Chondrocyte (in vitro differentiated cells): ENCODE results near the gene ABCB9. TPM values are rescaled to one million over a fixed set of nuclear protein-coding genes. Genes with fewer than 3 reads are reported as not detected.

Experiments used
- DNase-seq: peaks from one replicate; pipeline ENCODE4 v3.0.0; 2021; ENCODE audit warnings: mixed read lengths, low spot score
- H3K27ac Mint-ChIP-seq: one replicate; pipeline ENCODE4 v1.8.0; 2021; ENCODE audit warnings: mild to moderate bottlenecking, moderate library complexity, mixed read lengths; ENCODE audit not compliant: unreplicated experiment
- H3K27me3 Mint-ChIP-seq: 2 replicates; pipeline ENCODE4 v1.8.0; 2021; ENCODE audit warnings: low read depth, mixed read lengths
- H3K36me3 Mint-ChIP-seq: 2 replicates; pipeline ENCODE4 v1.8.0; 2021; ENCODE audit warnings: low read depth, mixed read lengths
- H3K4me1 Mint-ChIP-seq: 2 replicates; pipeline ENCODE4 v1.8.0; 2021; ENCODE audit warnings: low read depth, mild to moderate bottlenecking, mixed read lengths
- H3K4me3 Mint-ChIP-seq: one replicate; pipeline ENCODE4 v1.8.0; 2021; ENCODE audit warnings: mild to moderate bottlenecking, moderate library complexity, mixed read lengths; ENCODE audit not compliant: unreplicated experiment
- H3K9me3 Mint-ChIP-seq: 2 replicates; pipeline ENCODE4 v1.8.0; 2021; ENCODE audit warnings: low read depth, mixed read lengths
- CTCF ChIP-seq: fragments of 200-600 bp; sonication (generic); IDR thresholded peaks from 2 replicates; pipeline ENCODE4 v1.5.0; 2021; ENCODE audit warnings: antibody characterized with exemption, mild to moderate bottlenecking, moderate library complexity
- total RNA-seq: library from RNA; stranded (reverse); gene quantifications from 3 replicates; pipeline ENCODE4 v1.2.1, GENCODE V29; 2021

The ABCB9 gene
- total RNA-seq, 1 donor from 2014 or later = 14.2 TPM

GRCh38 chr12:123010110-123010509 lies 43.8 kb upstream of the ABCB9 start:
- TF ChIP-seq CTCF = no peak
- DNase-seq = no peak

GRCh38 chr12:123006977-123007376 lies 40.7 kb upstream of the ABCB9 start:
- Mint-ChIP-seq H3K36me3 (peaks cover 2% of the 10 kb centered on the region), H3K4me3 (no peak overlapping the region), H3K27me3 (no peaks in the 10 kb centered on the region), H3K4me1 (no peaks in the 10 kb centered on the region), H3K9me3 (no peaks in the 10 kb centered on the region), H3K27ac (no peak overlapping the region)
- no peak for TF ChIP-seq CTCF
- DNase-seq = no peak

More at GRCh38 chr12:123010110-123010509, 43.8 kb upstream of the ABCB9 start:
- H3K27ac Mint-ChIP-seq = no peak overlapping the region
- H3K4me1 Mint-ChIP-seq = no peaks in the 10 kb centered on the region
- no peak overlapping the region for H3K4me3 Mint-ChIP-seq
- H3K9me3 Mint-ChIP-seq = no peaks in the 10 kb centered on the region
- H3K36me3 Mint-ChIP-seq = peaks cover 2% of the 10 kb centered on the region
- no peaks in the 10 kb centered on the region for H3K27me3 Mint-ChIP-seq

- no peak overlapping the region for H3K4me3 Mint-ChIP-seq
- no peaks in the 10 kb centered on the region for H3K4me1 Mint-ChIP-seq
- H3K27ac Mint-ChIP-seq = no peak overlapping the region
- H3K27me3 Mint-ChIP-seq = no peaks in the 10 kb centered on the region
- H3K9me3 Mint-ChIP-seq = no peaks in the 10 kb centered on the region
- peaks cover 5% of the 10 kb centered on the region for H3K36me3 Mint-ChIP-seq
- no peak for TF ChIP-seq CTCF
- peak; percentile 85 for DNase-seq
Observed at GRCh38 chr12:123005081-123005626, 38.9 kb upstream of the ABCB9 start.

GRCh38 chr12:123004287-123004686 lies 38.0 kb upstream of the ABCB9 start:
- H3K4me1 Mint-ChIP-seq = no peaks in the 10 kb centered on the region
- H3K27ac Mint-ChIP-seq = no peak overlapping the region
- no peak for TF ChIP-seq CTCF
- H3K36me3 Mint-ChIP-seq = peaks cover 5% of the 10 kb centered on the region
- H3K4me3 Mint-ChIP-seq = no peak overlapping the region
- H3K27me3 Mint-ChIP-seq = no peaks in the 10 kb centered on the region
- H3K9me3 Mint-ChIP-seq = no peaks in the 10 kb centered on the region
- DNase-seq = no peak

GRCh38 chr12:123003257-123003656 lies 37.0 kb upstream of the ABCB9 start:
- no peaks in the 10 kb centered on the region for H3K9me3 Mint-ChIP-seq
- no peak for TF ChIP-seq CTCF
- no peaks in the 10 kb centered on the region for H3K4me1 Mint-ChIP-seq
- DNase-seq = no peak
- no peaks in the 10 kb centered on the region for H3K27me3 Mint-ChIP-seq
- H3K27ac Mint-ChIP-seq = no peak overlapping the region
- peaks cover 5% of the 10 kb centered on the region for H3K36me3 Mint-ChIP-seq
- no peak overlapping the region for H3K4me3 Mint-ChIP-seq
